RWPE1 (cell line): ENCODE measurements around the gene SH3RF1.

ENCODE experiments used
- CTCF ChIA-PET: fragments of 350-600 bp; sonication (Branson Sonifier 250); formaldehyde crosslinking; extraction: SDS; loops from one replicate; lab custom pipeline; 2021; lab: Yijun Ruan, JAX
- POLR2A ChIA-PET: fragments of 400-600 bp; formaldehyde crosslinking; extraction: SDS; loops from one replicate; lab custom pipeline; 2020; ENCODE audit warnings: antibody characterized with exemption; ENCODE audit not compliant: low non-redundant PET; lab: Yijun Ruan, JAX
- DNase-seq: peaks from one replicate; pipeline ENCODE4 v3.0.0; 2012; ENCODE audit warnings: low spot score
- H3K27ac ChIP-seq: fragments of 450-650 bp; 2 replicates; pipeline ENCODE4 v1.5.1; 2017
- CTCF ChIP-seq: fragments of 450-650 bp; conservative IDR thresholded peaks from 2 replicates; pipeline ENCODE4 v1.5.1; 2017; ENCODE audit warnings: low read depth, mild to moderate bottlenecking

Gene SH3RF1

DNA sequence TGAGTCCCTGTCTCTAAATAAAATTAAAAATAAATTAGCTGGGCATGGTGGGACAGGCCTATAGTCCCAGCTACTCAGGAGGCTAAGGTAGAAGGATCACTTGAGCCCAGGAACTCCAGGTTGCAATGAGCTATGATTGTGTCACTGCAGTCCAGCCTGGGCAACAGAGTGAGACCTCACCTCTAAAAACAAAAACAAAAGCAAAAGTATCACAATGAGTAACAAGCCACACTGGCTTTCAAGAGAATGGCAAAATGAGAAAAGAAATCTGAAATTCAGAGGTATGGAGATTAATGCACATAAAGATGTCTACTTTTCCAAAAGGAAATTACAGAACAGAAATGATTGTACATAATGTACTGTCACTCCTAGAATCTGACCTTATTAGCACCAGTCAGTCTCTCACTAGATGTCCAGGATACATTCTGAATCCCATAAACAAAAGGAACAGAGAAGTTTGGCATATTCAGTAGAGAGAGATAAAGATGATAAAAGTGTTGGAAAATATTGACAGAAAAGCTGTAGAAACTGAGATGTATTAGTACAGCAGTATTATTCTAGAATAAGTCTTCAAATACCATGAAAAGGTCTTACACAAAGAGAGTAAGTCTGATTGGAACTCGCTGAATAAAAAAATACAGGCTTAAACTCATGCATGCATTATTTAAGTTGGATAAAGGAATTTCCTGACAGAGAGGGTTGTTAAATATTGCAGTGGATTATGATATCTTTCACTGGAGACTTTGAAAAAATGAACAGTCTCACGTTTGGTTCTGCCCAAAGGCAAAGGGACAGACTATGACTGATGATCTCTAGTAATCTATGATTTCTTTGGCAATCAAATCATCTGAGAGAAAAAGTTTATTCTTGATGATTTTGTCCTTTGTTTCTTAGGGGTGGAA lies 102.5 kb downstream of the SH3RF1 start:
- H3K27ac ChIP-seq, result no peak overlapping the region
- CTCF ChIA-PET, result interaction anchor here (0.5 to 0.6 kb wide), 2 partner anchors 171 to 270 kb away, joined by 3 to 4 read pairs; no protein-coding TSS in a partner anchor
- POLR2A ChIA-PET, result no interaction called here
- no peak for DNase-seq
- no peak for TF ChIP-seq CTCF

DNA sequence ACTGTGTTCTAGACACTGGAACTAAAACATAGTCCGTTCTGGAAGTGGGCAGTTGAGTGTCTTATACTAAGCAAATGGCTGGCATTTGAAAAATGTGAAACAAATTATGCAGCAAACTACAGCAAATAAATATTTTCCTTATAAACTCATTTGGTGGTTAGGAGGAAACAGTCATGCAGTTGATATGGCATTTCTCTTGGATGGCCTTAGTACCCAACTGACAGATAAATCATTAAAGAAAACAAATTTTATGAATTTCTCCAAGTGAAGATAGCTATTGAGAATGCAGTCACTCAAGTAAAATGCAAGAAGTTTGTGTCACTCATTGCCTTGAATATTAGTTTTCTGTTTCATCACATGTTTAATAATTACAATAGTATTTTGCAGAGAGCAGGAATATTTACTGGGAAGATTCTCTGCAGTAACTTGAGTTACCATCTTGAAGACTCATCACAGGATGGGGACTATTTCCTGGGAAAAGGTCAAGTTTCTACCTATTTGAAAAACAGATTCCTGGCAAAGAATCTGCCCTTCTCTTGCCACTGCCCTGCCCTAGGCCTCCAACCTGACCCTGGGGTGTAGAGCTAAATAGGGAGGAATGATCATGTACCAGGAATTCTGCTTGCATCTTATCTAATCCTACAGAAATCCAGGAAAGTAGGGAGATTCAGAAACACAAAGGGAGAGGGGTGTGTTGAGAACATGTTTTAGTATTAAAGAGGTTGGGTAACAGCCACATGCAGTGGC lies 105.9 kb downstream of the SH3RF1 start:
- ChIA-PET POLR2A (no interaction called here), CTCF (interaction anchor here (0.7 kb wide), 1 partner anchor 20 kb away, joined by 3 read pairs; no protein-coding TSS in a partner anchor)
- no peak for DNase-seq
- H3K27ac ChIP-seq, result no peak overlapping the region
- no peak for TF ChIP-seq CTCF

DNA sequence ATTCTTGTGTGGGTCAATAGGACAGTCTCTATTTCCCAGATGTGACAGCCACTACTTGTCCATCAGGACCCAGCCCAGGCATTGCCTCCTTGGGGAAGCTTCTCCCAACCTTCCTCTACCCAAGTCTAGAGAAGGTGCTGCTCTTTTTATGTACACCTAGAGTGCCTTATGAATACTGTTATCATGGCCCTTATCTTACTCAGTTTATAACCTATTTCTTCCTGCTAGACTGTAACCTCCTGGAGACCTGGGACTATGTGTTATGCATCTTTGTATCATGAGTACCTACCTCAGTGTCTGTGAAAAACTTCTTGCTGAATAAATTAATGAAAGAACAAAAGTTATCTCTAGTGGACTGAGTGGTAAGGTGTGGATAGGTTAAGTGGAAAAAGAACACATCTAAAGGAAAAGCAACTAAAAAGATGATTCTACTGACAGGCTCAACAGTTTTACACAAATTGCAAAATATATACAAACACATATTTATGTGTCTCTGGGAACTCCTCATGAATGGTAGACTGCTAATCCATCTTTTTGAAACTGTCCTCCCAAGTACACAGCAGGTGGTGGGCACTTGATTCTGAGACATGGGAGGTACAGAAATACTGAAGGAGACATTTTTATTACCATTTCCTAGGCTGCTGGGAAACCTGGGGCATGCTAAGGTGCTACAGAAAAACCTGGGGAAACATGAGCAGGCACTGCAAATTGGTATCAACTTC lies 106.6 kb downstream of the SH3RF1 start:
- POLR2A ChIA-PET, result no interaction called here
- DNase-seq, result no peak
- H3K27ac ChIP-seq, result no peak overlapping the region
- TF ChIP-seq CTCF, result no peak
- CTCF ChIA-PET, result no interaction called here

DNA sequence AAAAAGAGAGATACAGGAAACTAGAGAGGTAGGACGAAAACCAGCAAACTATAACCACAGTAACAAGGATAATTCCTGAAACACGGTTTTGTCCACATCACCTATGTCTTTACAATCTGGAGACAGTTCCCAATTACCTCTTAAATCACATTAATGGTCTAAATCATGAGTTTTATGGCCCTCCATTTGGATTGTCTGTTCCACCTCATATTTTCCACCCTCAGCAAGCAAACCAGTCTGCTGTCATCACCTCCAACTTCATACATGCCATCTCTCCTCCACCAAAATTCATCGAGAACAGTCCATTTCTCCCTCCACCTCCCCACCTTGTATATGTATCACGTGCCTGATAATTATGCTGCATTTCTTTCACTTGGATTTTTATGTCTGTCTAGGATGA lies 107.3 kb downstream of the SH3RF1 start:
- POLR2A ChIA-PET, result no interaction called here

DNA sequence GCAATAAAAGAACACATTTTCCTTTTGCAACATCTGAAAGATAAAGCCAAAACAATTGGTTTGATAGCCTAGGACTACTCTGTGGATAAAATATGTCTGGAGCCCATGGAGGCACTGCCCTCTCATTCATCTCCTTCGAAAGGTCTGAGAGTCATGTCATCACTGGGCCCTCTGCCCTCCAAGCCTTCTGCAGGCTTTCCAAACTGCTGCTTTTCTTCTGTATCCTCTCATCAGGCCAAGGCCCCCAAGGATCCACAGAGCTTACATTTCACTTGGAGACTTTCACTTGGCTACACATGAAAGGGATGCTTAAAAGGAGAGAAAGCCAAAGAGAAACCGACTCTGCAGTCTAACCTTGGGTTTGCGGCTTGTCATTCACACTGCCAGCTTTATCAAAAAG lies 109.9 kb downstream of the SH3RF1 start:
- CTCF ChIA-PET, result no interaction called here
- H3K27ac ChIP-seq, result no peak overlapping the region
- no peak for TF ChIP-seq CTCF
- no peak for DNase-seq
- POLR2A ChIA-PET, result no interaction called here

More for the DNA sequence above, 107.3 kb downstream of the SH3RF1 start:
- H3K27ac ChIP-seq, result no peak overlapping the region
- CTCF ChIA-PET, result interaction anchor here (0.7 kb wide), 1 partner anchor 88 kb away, joined by 4 read pairs; no protein-coding TSS in a partner anchor
- TF ChIP-seq CTCF, result no peak
- DNase-seq, result no peak
